ENCODE results near the gene TRIM56. TPM values are rescaled to one million over a fixed set of nuclear protein-coding genes. Genes with fewer than 3 reads are reported as not detected.

TRIM56 gene
- total and polyA plus RNA-seq, 2 of the 13 experiments (the other 11 are each of a cell fraction or from before 2014, with no cell fraction given): 3.2 to 7.1 TPM

DNA sequence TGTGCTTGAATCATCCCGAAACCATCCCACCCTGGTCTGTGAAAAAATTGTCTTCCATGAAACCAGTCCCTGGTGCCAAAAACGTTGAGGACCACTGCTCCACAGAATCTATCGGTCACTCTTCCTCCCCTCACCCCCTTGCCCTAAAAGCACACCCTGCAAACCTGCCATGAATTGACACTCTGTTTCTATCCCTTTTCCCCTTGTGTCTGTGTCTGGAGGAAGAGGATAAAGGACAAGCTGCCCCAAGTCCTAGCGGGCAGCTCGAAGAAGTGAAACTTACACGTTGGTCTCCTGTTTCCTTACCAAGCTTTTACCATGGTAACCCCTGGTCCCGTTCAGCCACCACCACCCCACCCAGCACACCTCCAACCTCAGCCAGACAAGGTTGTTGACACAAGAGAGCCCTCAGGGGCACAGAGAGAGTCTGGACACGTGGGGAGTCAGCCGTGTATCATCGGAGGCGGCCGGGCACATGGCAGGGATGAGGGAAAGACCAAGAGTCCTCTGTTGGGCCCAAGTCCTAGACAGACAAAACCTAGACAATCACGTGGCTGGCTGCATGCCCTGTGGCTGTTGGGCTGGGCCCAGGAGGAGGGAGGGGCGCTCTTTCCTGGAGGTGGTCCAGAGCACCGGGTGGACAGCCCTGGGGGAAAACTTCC is 40.8 kb downstream of the TRIM56 start (continued):
- TF ChIP-seq, protein P1, sequence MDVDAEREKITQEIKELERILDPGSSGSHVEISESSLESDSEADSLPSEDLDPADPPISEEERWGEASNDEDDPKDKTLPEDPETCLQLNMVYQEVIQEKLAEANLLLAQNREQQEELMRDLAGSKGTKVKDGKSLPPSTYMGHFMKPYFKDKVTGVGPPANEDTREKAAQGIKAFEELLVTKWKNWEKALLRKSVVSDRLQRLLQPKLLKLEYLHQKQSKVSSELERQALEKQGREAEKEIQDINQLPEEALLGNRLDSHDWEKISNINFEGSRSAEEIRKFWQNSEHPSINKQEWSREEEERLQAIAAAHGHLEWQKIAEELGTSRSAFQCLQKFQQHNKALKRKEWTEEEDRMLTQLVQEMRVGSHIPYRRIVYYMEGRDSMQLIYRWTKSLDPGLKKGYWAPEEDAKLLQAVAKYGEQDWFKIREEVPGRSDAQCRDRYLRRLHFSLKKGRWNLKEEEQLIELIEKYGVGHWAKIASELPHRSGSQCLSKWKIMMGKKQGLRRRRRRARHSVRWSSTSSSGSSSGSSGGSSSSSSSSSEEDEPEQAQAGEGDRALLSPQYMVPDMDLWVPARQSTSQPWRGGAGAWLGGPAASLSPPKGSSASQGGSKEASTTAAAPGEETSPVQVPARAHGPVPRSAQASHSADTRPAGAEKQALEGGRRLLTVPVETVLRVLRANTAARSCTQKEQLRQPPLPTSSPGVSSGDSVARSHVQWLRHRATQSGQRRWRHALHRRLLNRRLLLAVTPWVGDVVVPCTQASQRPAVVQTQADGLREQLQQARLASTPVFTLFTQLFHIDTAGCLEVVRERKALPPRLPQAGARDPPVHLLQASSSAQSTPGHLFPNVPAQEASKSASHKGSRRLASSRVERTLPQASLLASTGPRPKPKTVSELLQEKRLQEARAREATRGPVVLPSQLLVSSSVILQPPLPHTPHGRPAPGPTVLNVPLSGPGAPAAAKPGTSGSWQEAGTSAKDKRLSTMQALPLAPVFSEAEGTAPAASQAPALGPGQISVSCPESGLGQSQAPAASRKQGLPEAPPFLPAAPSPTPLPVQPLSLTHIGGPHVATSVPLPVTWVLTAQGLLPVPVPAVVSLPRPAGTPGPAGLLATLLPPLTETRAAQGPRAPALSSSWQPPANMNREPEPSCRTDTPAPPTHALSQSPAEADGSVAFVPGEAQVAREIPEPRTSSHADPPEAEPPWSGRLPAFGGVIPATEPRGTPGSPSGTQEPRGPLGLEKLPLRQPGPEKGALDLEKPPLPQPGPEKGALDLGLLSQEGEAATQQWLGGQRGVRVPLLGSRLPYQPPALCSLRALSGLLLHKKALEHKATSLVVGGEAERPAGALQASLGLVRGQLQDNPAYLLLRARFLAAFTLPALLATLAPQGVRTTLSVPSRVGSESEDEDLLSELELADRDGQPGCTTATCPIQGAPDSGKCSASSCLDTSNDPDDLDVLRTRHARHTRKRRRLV (CRISPR knock-in tag; IDR thresholded peaks at IDR 0.05): no peak
- TF ChIP-seq MEF2D (CRISPR knock-in tag; IDR thresholded peaks at IDR 0.05): peak; percentile 67; the same call in 1 of the 2 replicates
- no peak; the same call in 1 of the 2 replicates for TF ChIP-seq EHMT2 (IDR thresholded peaks at IDR 0.05; ENCODE audit: borderline replicate concordance, low read depth, low read length)
- no peak for TF ChIP-seq ZFP41 (CRISPR knock-in tag; IDR thresholded peaks at IDR 0.05; ENCODE audit: borderline replicate concordance)
- TF ChIP-seq, protein P2, sequence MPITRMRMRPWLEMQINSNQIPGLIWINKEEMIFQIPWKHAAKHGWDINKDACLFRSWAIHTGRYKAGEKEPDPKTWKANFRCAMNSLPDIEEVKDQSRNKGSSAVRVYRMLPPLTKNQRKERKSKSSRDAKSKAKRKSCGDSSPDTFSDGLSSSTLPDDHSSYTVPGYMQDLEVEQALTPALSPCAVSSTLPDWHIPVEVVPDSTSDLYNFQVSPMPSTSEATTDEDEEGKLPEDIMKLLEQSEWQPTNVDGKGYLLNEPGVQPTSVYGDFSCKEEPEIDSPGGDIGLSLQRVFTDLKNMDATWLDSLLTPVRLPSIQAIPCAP (CRISPR knock-in tag; IDR thresholded peaks at IDR 0.05; ENCODE audit: low read depth): no peak
- TF ChIP-seq ZBTB14 (CRISPR knock-in tag; IDR thresholded peaks at IDR 0.05): no peak
- peak; percentile 73 for TF ChIP-seq KDM1A (CRISPR knock-in tag; IDR thresholded peaks at IDR 0.05)
- TF ChIP-seq DZIP1 (CRISPR knock-in tag; IDR thresholded peaks at IDR 0.05): no peak
- no peak for TF ChIP-seq ZFYVE20 (CRISPR knock-in tag; IDR thresholded peaks at IDR 0.05; ENCODE audit: borderline replicate concordance, low read depth)
- peak; percentile 78 for TF ChIP-seq ZFX (CRISPR knock-in tag; IDR thresholded peaks at IDR 0.05; ENCODE audit: low read depth)
- no peak for TF ChIP-seq SRF (IDR thresholded peaks at IDR 0.05; ENCODE audit: low read depth, low read length)
- no peak for TF ChIP-seq MED13 (CRISPR knock-in tag; IDR thresholded peaks at IDR 0.05)
- 0 out of 2 replicates have a peak, but pooled peaks have one; percentile 3 for TF ChIP-seq SAFB2 (CRISPR knock-in tag; IDR thresholded peaks at IDR 0.05; ENCODE audit: borderline replicate concordance, low read depth)
- TF ChIP-seq WIZ (CRISPR knock-in tag; IDR thresholded peaks at IDR 0.05): peak; percentile 83; the same call in 1 of the 2 replicates
- TF ChIP-seq CREBL2 (CRISPR knock-in tag; IDR thresholded peaks at IDR 0.05; ENCODE audit: borderline replicate concordance): no peak
- TF ChIP-seq ATAD3A (CRISPR knock-in tag; IDR thresholded peaks at IDR 0.05): no peak
- no peak for TF ChIP-seq KMT2B (CRISPR knock-in tag; IDR thresholded peaks at IDR 0.05)
- no peak for TF ChIP-seq TIGD3 (CRISPR knock-in tag; IDR thresholded peaks at IDR 0.05; ENCODE audit: borderline replicate concordance)
